MM.1S (cell line): Measurements from ENCODE around the gene RAB24.

Experiments
- DNase-seq: peaks from one replicate; pipeline ENCODE4 v3.0.0-alpha.2; 2015
- H2AFZ ChIP-seq: fragments of 300-600 bp; sonication (generic); 2 replicates; pipeline ENCODE4 v1.6.0; 2016; ENCODE audit warnings: antibody characterized with exemption, low read length
- H3F3A ChIP-seq: fragments of 300-600 bp; sonication (generic); 2 replicates; pipeline ENCODE4 v1.6.1; 2016; ENCODE audit warnings: mild to moderate bottlenecking, antibody characterized with exemption, low read length, moderate library complexity, mixed read lengths; ENCODE audit not compliant: insufficient read depth
- H3K27ac ChIP-seq: fragments of 300-600 bp; sonication (generic); 2 replicates; pipeline ENCODE4 v1.5.1; 2016; ENCODE audit warnings: mild to moderate bottlenecking, low read length
- H3K27me3 ChIP-seq: fragments of 300-600 bp; sonication (generic); replicated peaks from 2 replicates; pipeline ENCODE4 v1.6.0; 2016; ENCODE audit warnings: low read length; ENCODE audit not compliant: insufficient read depth
- H3K36me3 ChIP-seq: fragments of 300-600 bp; sonication (generic); replicated peaks from 2 replicates; pipeline ENCODE4 v1.6.1; 2016; ENCODE audit warnings: mild to moderate bottlenecking, low read length, mixed read lengths; ENCODE audit not compliant: insufficient read depth
- H3K4me1 ChIP-seq: fragments of 300-600 bp; sonication (generic); 2 replicates; pipeline ENCODE4 v1.6.1; 2016; ENCODE audit warnings: low read length, mixed read lengths
- H3K4me2 ChIP-seq: fragments of 300-600 bp; sonication (generic); 2 replicates; pipeline ENCODE4 v1.6.0; 2016; ENCODE audit warnings: low read depth, low read length
- H3K4me3 ChIP-seq: fragments of 300-600 bp; sonication (generic); 2 replicates; pipeline ENCODE4 v1.5.1; 2016; ENCODE audit warnings: low read length, mixed read lengths
- H3K79me2 ChIP-seq: fragments of 300-600 bp; sonication (generic); 2 replicates; pipeline ENCODE4 v1.6.1; 2016; ENCODE audit warnings: mixed run types, low read length, mixed read lengths
- H3K9ac ChIP-seq: fragments of 300-600 bp; sonication (generic); 2 replicates; pipeline ENCODE4 v1.6.1; 2016; ENCODE audit warnings: low read length, mixed read lengths
- H3K9me2 ChIP-seq: fragments of 300-600 bp; sonication (generic); replicated peaks from 2 replicates; pipeline ENCODE4 v1.6.1; 2016; ENCODE audit warnings: mild to moderate bottlenecking, low read length, mixed read lengths; ENCODE audit not compliant: insufficient read depth
- H3K9me3 ChIP-seq: fragments of 300-600 bp; sonication (generic); replicated peaks from 2 replicates; pipeline ENCODE4 v1.6.1; 2016; ENCODE audit warnings: mild to moderate bottlenecking, low read length, mixed read lengths; ENCODE audit not compliant: insufficient read depth
- H4K20me1 ChIP-seq: fragments of 300-600 bp; sonication (generic); 2 replicates; pipeline ENCODE4 v1.6.1; 2016; ENCODE audit warnings: mild to moderate bottlenecking, low read length, moderate library complexity, mixed read lengths; ENCODE audit not compliant: insufficient read depth
- CTCF ChIP-seq: fragments of 300-600 bp; sonication (generic); IDR thresholded peaks from 2 replicates; pipeline ENCODE4 v1.5.1; 2016; ENCODE audit warnings: antibody characterized with exemption, low read length, mixed read lengths
- EZH2 ChIP-seq: fragments of 300-600 bp; sonication (generic); optimal IDR thresholded peaks from 2 replicates; pipeline ENCODE3; 2017; ENCODE audit warnings: low read depth, mild to moderate bottlenecking, antibody characterized with exemption, low read length, mixed read lengths
- EZH2phosphoT487 ChIP-seq: fragments of 300-600 bp; sonication (generic); IDR thresholded peaks from 2 replicates; pipeline ENCODE4 v1.6.1; 2018; ENCODE audit warnings: antibody characterized with exemption, low read length

Gene RAB24

GRCh38 chr5:177295924-177296323 is 7.6 kb downstream of the RAB24 start:
- no peak for DNase-seq

GRCh38 chr5:177294632-177295031 is 8.9 kb downstream of the RAB24 start:
- H2AFZ ChIP-seq = no peak overlapping the region
- no peaks in the 10 kb centered on the region for H4K20me1 ChIP-seq
- H3K27me3 ChIP-seq = no peaks in the 10 kb centered on the region
- H3K4me3 ChIP-seq = no peak overlapping the region
- no peaks in the 10 kb centered on the region; the same call in 1 of the 2 replicates for H3K79me2 ChIP-seq
- peaks cover 53% of the 10 kb centered on the region for H3K4me1 ChIP-seq
- no peak overlapping the region for H3K9ac ChIP-seq
- H3K9me3 ChIP-seq = no peaks in the 10 kb centered on the region
- H3K4me2 ChIP-seq = no peak overlapping the region
- peaks cover 50% of the 10 kb centered on the region for H3F3A ChIP-seq
- TF ChIP-seq EZH2 = no peak
- no peak for TF ChIP-seq CTCF
- TF ChIP-seq EZH2phosphoT487 = no peak
- no peaks in the 10 kb centered on the region for H3K9me2 ChIP-seq
- no peak for DNase-seq
- H3K36me3 ChIP-seq = no peaks in the 10 kb centered on the region; the same call in 1 of the 2 replicates
- H3K27ac ChIP-seq = no peak overlapping the region

More at GRCh38 chr5:177295924-177296323, 7.6 kb downstream of the RAB24 start:
- no peaks in the 10 kb centered on the region for H3K9me2 ChIP-seq
- H3F3A ChIP-seq = peaks cover 52% of the 10 kb centered on the region
- no peak overlapping the region; the same call in 1 of the 2 replicates for H3K9ac ChIP-seq
- H3K27me3 ChIP-seq = no peaks in the 10 kb centered on the region
- no peaks in the 10 kb centered on the region for H4K20me1 ChIP-seq
- H3K79me2 ChIP-seq = peaks cover under 1% of the 10 kb centered on the region; the same call in 1 of the 2 replicates
- no peaks in the 10 kb centered on the region for H3K9me3 ChIP-seq
- H3K27ac ChIP-seq = peak overlapping the region; percentile 78
- no peak for TF ChIP-seq EZH2
- H2AFZ ChIP-seq = no peak overlapping the region
- H3K4me2 ChIP-seq = peak overlapping the region; percentile 42
- H3K4me3 ChIP-seq = no peak overlapping the region
- H3K4me1 ChIP-seq = peaks cover 54% of the 10 kb centered on the region
- no peaks in the 10 kb centered on the region; the same call in 1 of the 2 replicates for H3K36me3 ChIP-seq

GRCh38 chr5:177293819-177294581 is 9.5 kb downstream of the RAB24 start:
- no peaks in the 10 kb centered on the region for H3K9me2 ChIP-seq
- no peaks in the 10 kb centered on the region for H4K20me1 ChIP-seq
- no peak overlapping the region for H3K27ac ChIP-seq
- H3K9ac ChIP-seq = no peak overlapping the region
- TF ChIP-seq EZH2phosphoT487 (no peak), EZH2 (no peak), CTCF (no peak)
- H3K4me3 ChIP-seq = no peak overlapping the region
- peaks cover 44% of the 10 kb centered on the region for H3F3A ChIP-seq
- no peaks in the 10 kb centered on the region; the same call in 1 of the 2 replicates for H3K36me3 ChIP-seq
- no peak overlapping the region for H3K4me2 ChIP-seq
- H3K27me3 ChIP-seq = no peaks in the 10 kb centered on the region
- peaks cover 53% of the 10 kb centered on the region for H3K4me1 ChIP-seq
- no peaks in the 10 kb centered on the region for H3K9me3 ChIP-seq
- H3K79me2 ChIP-seq = no peaks in the 10 kb centered on the region; the same call in 1 of the 2 replicates
- no peak overlapping the region for H2AFZ ChIP-seq
- no peak for DNase-seq

- H3K36me3 ChIP-seq = no peaks in the 10 kb centered on the region; the same call in 1 of the 2 replicates
- peaks cover 35% of the 10 kb centered on the region for H3K4me1 ChIP-seq
- no peaks in the 10 kb centered on the region for H4K20me1 ChIP-seq
- no peak overlapping the region for H3K9ac ChIP-seq
- DNase-seq = no peak
- H3K79me2 ChIP-seq = no peaks in the 10 kb centered on the region; the same call in 1 of the 2 replicates
- H3K9me3 ChIP-seq = no peaks in the 10 kb centered on the region
- 0 out of 2 replicates have a peak overlapping the region, but pooled peaks have one; percentile 82 for H3K27ac ChIP-seq
- H3K4me3 ChIP-seq = no peak overlapping the region
- H3F3A ChIP-seq = peaks cover 31% of the 10 kb centered on the region
- H3K9me2 ChIP-seq = no peaks in the 10 kb centered on the region
- TF ChIP-seq EZH2phosphoT487 (no peak), EZH2 (no peak), CTCF (no peak)
- H3K27me3 ChIP-seq = no peaks in the 10 kb centered on the region
- H3K4me2 ChIP-seq = no peak overlapping the region; the same call in 1 of the 2 replicates
- no peak overlapping the region for H2AFZ ChIP-seq
Observed at GRCh38 chr5:177291735-177292134, 11.8 kb downstream of the RAB24 start.
